NK-92 (cell line): Measurements from ENCODE around the gene PRDM16.

Experiments
- DNase-seq: peaks from one replicate; lab custom pipeline; 2025; ENCODE audit not compliant: unreplicated experiment; lab: John Stamatoyannopoulos, UW

Gene PRDM16

GRCh38 chr1:3315399-3316339 lies 246.7 kb downstream of the PRDM16 start:
- no peak for DNase-seq

- DNase-seq, result no peak
Measured at GRCh38 chr1:3316340-3316943, 247.4 kb downstream of the PRDM16 start.

GRCh38 chr1:3317456-3317855 lies 248.5 kb downstream of the PRDM16 start:
- no peak for DNase-seq

GRCh38 chr1:3318329-3318728 lies 249.3 kb downstream of the PRDM16 start:
- DNase-seq, result no peak

- DNase-seq, result no peak
Measured at GRCh38 chr1:3319874-3320245, 250.9 kb downstream of the PRDM16 start.

- DNase-seq, result no peak
Measured at GRCh38 chr1:3320246-3321152, 251.5 kb downstream of the PRDM16 start.

- DNase-seq, result no peak
Measured at GRCh38 chr1:3321559-3322449, 252.8 kb downstream of the PRDM16 start.

GRCh38 chr1:3322450-3323020 lies 253.5 kb downstream of the PRDM16 start:
- DNase-seq, result no peak

GRCh38 chr1:3323021-3323795 lies 254.2 kb downstream of the PRDM16 start:
- DNase-seq, result no peak

GRCh38 chr1:3323796-3324703 lies 255.0 kb downstream of the PRDM16 start:
- no peak for DNase-seq

GRCh38 chr1:3324704-3325535 lies 255.9 kb downstream of the PRDM16 start:
- no peak for DNase-seq

- DNase-seq, result no peak
Measured at GRCh38 chr1:3326516-3327388, 257.7 kb downstream of the PRDM16 start.

- no peak for DNase-seq
Measured at GRCh38 chr1:3327389-3327702, 258.3 kb downstream of the PRDM16 start.

GRCh38 chr1:3327936-3328590 lies 259.1 kb downstream of the PRDM16 start:
- DNase-seq, result no peak

- no peak for DNase-seq
Measured at GRCh38 chr1:3329640-3330281, 260.8 kb downstream of the PRDM16 start.
